Measurements from ENCODE around the gene PID1.
A peak's percentile ranks its signal among the peaks of the same experiment; 100 is the strongest.

The PID1 gene

DNA sequence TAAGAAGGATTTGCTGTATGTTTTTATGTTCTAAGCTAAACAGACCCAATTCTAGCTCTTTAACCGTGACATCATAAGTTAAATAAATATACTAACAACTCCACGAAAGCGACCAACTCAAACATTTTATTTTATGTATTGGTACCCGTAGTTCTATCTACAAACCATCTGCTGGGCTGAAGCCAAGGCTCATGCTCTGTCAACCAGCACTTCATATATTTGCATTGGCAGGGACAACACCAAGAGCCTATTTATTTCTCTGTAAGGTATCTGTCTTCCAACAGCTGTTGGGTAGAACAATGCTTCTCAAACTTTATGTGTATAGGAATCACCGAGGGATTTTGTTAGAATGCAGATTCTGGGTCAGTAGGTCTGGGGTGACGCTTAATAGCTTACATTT lies 64.5 kb downstream of the PID1 start:
- peak; percentile 58 for DNase-seq (ENCODE audit: low read depth)
- no peak overlapping the region for H3K4me3 ChIP-seq (ENCODE audit: low read depth, low read length)
- TF ChIP-seq, protein P1, sequence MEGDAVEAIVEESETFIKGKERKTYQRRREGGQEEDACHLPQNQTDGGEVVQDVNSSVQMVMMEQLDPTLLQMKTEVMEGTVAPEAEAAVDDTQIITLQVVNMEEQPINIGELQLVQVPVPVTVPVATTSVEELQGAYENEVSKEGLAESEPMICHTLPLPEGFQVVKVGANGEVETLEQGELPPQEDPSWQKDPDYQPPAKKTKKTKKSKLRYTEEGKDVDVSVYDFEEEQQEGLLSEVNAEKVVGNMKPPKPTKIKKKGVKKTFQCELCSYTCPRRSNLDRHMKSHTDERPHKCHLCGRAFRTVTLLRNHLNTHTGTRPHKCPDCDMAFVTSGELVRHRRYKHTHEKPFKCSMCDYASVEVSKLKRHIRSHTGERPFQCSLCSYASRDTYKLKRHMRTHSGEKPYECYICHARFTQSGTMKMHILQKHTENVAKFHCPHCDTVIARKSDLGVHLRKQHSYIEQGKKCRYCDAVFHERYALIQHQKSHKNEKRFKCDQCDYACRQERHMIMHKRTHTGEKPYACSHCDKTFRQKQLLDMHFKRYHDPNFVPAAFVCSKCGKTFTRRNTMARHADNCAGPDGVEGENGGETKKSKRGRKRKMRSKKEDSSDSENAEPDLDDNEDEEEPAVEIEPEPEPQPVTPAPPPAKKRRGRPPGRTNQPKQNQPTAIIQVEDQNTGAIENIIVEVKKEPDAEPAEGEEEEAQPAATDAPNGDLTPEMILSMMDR (IDR thresholded peaks at IDR 0.05; ENCODE audit: control insufficient read depth, extremely low read depth, insufficient read depth), result no peak

DNA sequence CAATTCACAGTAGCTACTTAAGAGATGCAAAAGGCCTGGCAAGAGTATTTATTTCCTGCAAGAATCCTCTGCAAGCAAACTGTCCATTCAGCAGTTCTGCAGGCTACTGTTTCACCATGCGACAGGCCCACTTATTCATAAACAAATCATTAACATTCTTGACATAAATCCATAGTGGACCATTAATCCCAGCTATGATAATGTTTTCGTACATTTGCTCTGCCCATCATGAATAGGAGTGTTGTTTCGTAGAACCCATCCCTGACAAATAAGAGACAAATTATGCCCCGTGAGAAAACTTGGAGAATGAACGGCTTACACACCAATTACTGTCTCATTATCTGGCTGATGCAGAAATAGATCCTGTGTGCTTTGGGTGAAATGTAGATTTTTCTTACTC lies 65.4 kb downstream of the PID1 start:
- no peak for DNase-seq (ENCODE audit: low read depth)
- TF ChIP-seq, protein P1 (IDR thresholded peaks at IDR 0.05; ENCODE audit: control insufficient read depth, extremely low read depth, insufficient read depth), result no peak
- no peak overlapping the region for H3K4me3 ChIP-seq (ENCODE audit: low read depth, low read length)

DNA sequence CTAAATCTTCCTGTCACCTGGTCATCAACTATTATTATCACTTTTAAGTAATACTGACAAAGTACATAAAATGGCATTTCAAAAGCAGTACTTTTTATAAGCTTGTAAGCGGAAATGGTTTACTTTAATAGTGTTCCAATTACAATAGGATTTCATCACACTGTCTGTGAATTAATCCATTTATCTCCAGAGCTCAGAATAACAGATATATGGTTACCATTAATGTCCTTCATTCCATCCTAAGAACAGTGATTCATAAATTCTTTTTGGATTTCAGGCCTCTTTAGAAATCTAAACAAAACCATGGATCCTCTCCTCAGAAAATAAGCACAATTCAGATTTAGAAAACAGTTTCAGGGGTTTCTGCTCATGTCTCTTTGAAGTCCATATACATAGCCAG lies 68.4 kb downstream of the PID1 start:
- TF ChIP-seq, protein P1 (IDR thresholded peaks at IDR 0.05; ENCODE audit: control insufficient read depth, extremely low read depth, insufficient read depth), result no peak
- no peak for DNase-seq (ENCODE audit: low read depth)
- no peak overlapping the region for H3K4me3 ChIP-seq (ENCODE audit: low read depth, low read length)

DNA sequence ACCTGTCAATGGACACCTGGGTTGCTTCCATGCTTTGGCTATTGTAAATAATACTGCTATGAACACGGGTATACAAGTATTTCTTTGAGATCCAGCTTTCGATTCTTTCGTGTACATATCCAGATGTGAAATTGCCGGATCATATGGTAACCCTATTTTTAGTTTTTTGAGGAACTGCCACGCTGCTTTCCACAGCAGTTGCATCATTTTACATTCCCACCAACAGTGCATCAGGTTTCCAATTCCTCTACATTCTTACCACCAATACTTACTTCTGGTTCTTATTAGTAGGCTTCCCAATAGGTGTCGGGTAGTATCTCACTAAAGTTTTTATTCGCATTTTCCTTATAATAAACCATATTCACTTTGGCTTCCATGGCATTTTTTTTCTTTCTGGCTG lies 69.6 kb downstream of the PID1 start:
- TF ChIP-seq, protein P1 (IDR thresholded peaks at IDR 0.05; ENCODE audit: control insufficient read depth, extremely low read depth, insufficient read depth), result no peak
- H3K4me3 ChIP-seq (ENCODE audit: low read depth, low read length), result no peak overlapping the region
- no peak for DNase-seq (ENCODE audit: low read depth)

DNA sequence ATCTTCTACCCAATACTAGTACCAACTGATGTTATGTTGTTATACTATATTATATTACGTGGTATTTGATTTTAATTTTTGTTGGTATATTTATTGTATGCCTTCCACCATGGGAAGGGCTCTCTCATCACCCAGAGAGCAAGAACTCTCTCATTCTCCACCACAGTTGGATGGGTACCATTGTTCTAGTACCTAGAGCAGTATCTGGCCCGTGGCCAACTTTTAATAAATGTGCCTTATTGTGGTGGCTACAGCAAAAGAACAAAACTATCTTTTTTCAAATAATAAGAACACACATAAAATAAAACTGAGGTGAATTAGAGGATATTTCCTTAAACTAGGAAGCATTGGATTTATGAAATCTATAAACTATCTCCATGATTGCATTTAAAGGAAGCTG lies 71.8 kb downstream of the PID1 start:
- no peak for DNase-seq (ENCODE audit: low read depth)
- no peak overlapping the region for H3K4me3 ChIP-seq (ENCODE audit: low read depth, low read length)
- TF ChIP-seq, protein P1 (IDR thresholded peaks at IDR 0.05; ENCODE audit: control insufficient read depth, extremely low read depth, insufficient read depth), result no peak

DNA sequence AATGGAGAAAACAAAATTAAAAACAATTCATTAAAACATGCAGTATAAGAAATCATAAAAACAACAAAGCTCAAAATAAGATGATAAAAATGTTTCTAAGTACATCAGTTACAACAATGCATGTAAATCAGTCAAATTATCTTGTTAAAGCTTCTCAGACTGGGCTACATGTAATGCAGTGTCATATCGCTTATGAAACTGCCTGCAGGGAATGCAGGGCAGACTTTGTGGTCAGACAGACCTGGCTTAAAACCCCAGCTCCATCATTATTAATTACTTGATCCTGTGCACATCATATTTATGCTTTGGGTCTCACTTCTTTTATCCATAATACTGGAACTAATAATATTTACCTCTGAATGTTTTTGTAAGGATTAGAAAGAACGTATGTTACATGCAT lies 74.6 kb downstream of the PID1 start:
- no peak overlapping the region for H3K4me3 ChIP-seq (ENCODE audit: low read depth, low read length)
- TF ChIP-seq, protein P1 (IDR thresholded peaks at IDR 0.05; ENCODE audit: control insufficient read depth, extremely low read depth, insufficient read depth), result no peak
- DNase-seq (ENCODE audit: low read depth), result no peak

DNA sequence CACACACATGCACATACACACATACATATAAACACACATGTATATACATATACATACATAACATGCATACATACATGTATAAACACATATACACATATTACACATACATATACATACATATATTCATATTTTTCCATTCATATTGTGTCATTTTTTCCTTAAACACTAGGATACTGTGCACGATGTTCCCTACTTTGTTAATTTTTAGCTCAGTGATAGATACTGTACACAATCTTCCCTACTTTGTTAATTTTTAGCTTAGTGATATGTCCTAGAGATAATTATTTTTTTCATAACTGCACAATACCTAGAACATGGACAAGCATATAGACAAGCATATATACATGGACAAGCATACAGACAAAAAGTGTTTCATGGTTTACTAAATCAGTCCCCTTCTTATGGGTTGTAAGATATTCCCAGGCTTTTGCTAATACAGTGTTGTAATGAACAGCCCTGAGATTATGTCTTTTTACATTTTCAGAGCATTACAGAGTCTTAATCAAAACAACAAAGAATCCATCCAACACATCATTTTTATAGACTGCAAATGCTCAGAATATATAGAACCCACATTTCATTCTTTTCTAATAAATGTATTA lies 75.6 kb downstream of the PID1 start:
- no peak overlapping the region for H3K4me3 ChIP-seq (ENCODE audit: low read depth, low read length)
- DNase-seq (ENCODE audit: low read depth), result no peak
- TF ChIP-seq, protein P1 (IDR thresholded peaks at IDR 0.05; ENCODE audit: control insufficient read depth, extremely low read depth, insufficient read depth), result no peak

Data from LNCaP clone FGC (cell line).